Smooth muscle cell (in vitro differentiated cells): ENCODE measurements around the gene GANC. TPM values are rescaled to one million over a fixed set of nuclear protein-coding genes. Genes with fewer than 3 reads are reported as not detected.

Experiments used
- DNase-seq: peaks from one replicate; lab custom pipeline; 2025; ENCODE audit not compliant: unreplicated experiment; lab: John Stamatoyannopoulos, UW
- H2AFZ ChIP-seq: fragments of 200-600 bp; sonication (generic); 2 replicates; pipeline ENCODE4 v1.6.0; 2016; ENCODE audit warnings: antibody characterized with exemption, low read depth, mild to moderate bottlenecking
- H3F3A ChIP-seq: fragments of 200-600 bp; sonication (generic); 2 replicates; pipeline ENCODE4 v1.6.0; 2017; ENCODE audit warnings: antibody characterized with exemption, low read depth
- H3K27ac ChIP-seq: fragments of 200-600 bp; sonication (generic); 2 replicates; pipeline ENCODE4 v1.5.1; 2016; ENCODE audit warnings: low read depth, mild to moderate bottlenecking
- H3K27me3 ChIP-seq: fragments of 200-600 bp; sonication (generic); 2 replicates; pipeline ENCODE4 v1.6.1; 2016; ENCODE audit warnings: low read depth, mild to moderate bottlenecking
- H3K36me3 ChIP-seq: fragments of 200-600 bp; sonication (generic); 2 replicates; pipeline ENCODE4 v1.5.1; 2016; ENCODE audit warnings: low read depth
- H3K4me1 ChIP-seq: fragments of 200-600 bp; sonication (generic); 2 replicates; pipeline ENCODE4 v1.5.1; 2016; ENCODE audit warnings: low read depth
- H3K4me2 ChIP-seq: fragments of 200-600 bp; sonication (generic); 2 replicates; pipeline ENCODE4 v1.6.0; 2016; ENCODE audit warnings: mild to moderate bottlenecking
- H3K4me3 ChIP-seq: fragments of 200-600 bp; sonication (generic); 2 replicates; pipeline ENCODE4 v1.5.1; 2016; ENCODE audit warnings: mild to moderate bottlenecking
- H3K79me2 ChIP-seq: fragments of 200-600 bp; sonication (generic); 2 replicates; pipeline ENCODE4 v1.6.0; 2016; ENCODE audit warnings: low read depth, mild to moderate bottlenecking
- H3K9ac ChIP-seq: fragments of 200-600 bp; sonication (generic); 2 replicates; pipeline ENCODE4 v1.6.0; 2016; ENCODE audit warnings: low read depth
- H3K9me3 ChIP-seq: fragments of 200-600 bp; sonication (generic); replicated peaks from 2 replicates; pipeline ENCODE4 v1.5.1; 2016; ENCODE audit warnings: low read depth
- H4K20me1 ChIP-seq: fragments of 200-600 bp; sonication (generic); 2 replicates; pipeline ENCODE4 v1.6.0; 2016; ENCODE audit warnings: low read depth
- WGBS: methylation state at CpG from one replicate; pipeline ENCODE4 v1.1.7; 2016; ENCODE audit warnings: low lambda C conversion rate; 5-methylcytosine and 5-hydroxymethylcytosine counted together
- polyA plus RNA-seq: library from polyadenylated mRNA; unstranded; fragments of >200 nt; fragmentation: Nextera tagmentation; extraction: Ambion mirVana; gene quantifications from 2 replicates; pipeline ENCODE4 v1.2.1, GENCODE V29; 2016
- total RNA-seq: library from RNA; depleted of rRNA; stranded (reverse); fragments of >200 nt; gene quantifications from 2 replicates; pipeline ENCODE4 v1.2.3, GENCODE V29; 2014
- TF ChIP-seq, protein P1 (sequence below): fragments of 200-600 bp; sonication (generic); IDR thresholded peaks from 2 replicates; pipeline ENCODE4 v1.5.1; 2017; ENCODE audit warnings: borderline replicate concordance, mild to moderate bottlenecking, antibody characterized with exemption; ENCODE audit not compliant: insufficient read depth, poor library complexity, severe bottlenecking

Gene GANC
- total and polyA plus RNA-seq, 2 experiments from 2014 or later, result 12.6 to 13.1 TPM

DNA sequence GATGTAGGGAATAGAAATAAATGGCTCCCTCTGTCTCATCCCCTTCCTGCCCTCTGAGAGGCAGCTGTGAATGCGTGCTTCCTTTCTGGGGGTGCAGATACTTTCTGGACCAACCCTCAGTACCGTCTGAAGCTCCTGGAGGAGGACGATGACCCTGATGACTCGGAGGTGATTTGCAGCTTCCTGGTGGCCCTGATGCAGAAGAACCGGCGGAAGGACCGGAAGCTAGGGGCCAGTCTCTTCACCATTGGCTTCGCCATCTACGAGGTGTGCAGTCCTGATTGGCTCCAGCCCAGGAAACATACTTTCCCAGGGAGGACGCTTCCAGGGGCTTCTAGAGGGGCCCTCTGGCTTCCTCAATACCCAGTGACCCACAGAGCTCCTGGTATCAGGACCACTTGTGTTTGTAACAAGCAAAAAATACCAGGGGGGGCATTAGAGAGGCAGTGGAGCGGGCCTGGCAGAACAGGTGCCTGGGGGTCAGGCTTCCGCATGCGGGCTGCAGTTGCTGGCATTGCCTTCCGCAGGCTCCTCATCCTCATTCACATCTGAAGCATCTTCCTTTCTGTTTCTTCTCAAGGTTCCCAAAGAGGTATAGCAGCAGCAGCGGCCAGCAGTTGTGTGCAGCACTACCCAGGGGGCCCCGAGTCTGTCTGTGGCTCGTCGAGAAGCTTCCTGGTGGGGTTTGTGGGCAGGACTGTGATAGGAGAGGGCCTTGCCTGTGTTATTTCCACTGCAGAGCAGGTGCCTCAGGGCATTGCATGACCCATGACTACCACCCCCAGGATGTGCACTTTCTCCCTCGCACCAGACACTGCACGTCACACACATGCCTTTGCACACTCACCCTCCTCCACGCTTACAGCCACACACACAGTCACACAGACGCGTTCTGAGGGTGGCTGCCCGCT is 128.8 kb downstream of the GANC start:
- Histone ChIP-seq H3K36me3 (no peaks in the 10 kb centered on the region), H3K9ac (no peak overlapping the region), H2AFZ (no peak overlapping the region), H3K4me2 (no peak overlapping the region), H3F3A (no peaks in the 10 kb centered on the region), H3K4me3 (no peak overlapping the region), H3K4me1 (no peaks in the 10 kb centered on the region), H3K79me2 (no peaks in the 10 kb centered on the region), H3K27me3 (no peaks in the 10 kb centered on the region), H3K27ac (no peak overlapping the region), H4K20me1 (no peaks in the 10 kb centered on the region), H3K9me3 (no peaks in the 10 kb centered on the region)
- TF ChIP-seq, protein P1, sequence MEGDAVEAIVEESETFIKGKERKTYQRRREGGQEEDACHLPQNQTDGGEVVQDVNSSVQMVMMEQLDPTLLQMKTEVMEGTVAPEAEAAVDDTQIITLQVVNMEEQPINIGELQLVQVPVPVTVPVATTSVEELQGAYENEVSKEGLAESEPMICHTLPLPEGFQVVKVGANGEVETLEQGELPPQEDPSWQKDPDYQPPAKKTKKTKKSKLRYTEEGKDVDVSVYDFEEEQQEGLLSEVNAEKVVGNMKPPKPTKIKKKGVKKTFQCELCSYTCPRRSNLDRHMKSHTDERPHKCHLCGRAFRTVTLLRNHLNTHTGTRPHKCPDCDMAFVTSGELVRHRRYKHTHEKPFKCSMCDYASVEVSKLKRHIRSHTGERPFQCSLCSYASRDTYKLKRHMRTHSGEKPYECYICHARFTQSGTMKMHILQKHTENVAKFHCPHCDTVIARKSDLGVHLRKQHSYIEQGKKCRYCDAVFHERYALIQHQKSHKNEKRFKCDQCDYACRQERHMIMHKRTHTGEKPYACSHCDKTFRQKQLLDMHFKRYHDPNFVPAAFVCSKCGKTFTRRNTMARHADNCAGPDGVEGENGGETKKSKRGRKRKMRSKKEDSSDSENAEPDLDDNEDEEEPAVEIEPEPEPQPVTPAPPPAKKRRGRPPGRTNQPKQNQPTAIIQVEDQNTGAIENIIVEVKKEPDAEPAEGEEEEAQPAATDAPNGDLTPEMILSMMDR, result no peak
- 91% methylated on average over 24 of the region's 24 CpGs for WGBS
- no peak for DNase-seq

DNA sequence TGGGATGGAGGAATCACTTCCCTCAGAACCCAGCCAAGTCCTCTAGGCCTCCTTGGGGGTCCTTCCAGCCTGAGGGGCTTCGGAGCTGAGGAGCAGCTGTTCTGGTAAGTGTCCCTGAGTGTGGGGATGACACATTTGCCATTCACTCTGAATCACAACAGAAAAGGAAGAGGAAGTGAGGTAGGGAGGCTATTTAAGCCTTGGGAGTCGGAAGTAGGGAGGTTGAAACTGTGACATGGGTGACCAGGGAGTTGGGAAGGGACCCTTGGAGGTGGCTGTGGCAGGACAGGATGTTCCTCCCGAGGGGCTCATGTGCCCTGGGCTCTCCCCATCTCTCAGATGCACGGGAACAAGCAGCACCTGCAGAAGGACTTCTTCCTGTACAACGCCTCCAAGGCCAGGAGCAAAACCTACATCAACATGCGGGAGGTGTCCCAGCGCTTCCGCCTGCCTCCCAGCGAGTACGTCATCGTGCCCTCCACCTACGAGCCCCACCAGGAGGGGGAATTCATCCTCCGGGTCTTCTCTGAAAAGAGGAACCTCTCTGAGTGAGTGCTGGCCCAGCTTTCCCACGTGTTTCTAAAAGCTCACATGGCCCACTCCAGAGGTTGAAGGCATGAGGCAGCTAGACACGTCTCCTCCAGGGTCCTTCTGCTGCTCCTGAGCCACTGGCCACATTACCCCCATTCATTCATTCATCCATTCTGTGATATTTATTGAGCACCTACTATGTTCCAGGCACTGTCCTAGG is 129.6 kb downstream of the GANC start:
- Histone ChIP-seq H3K36me3 (no peaks in the 10 kb centered on the region), H3F3A (no peaks in the 10 kb centered on the region), H3K4me2 (no peak overlapping the region), H3K9me3 (no peaks in the 10 kb centered on the region), H2AFZ (no peak overlapping the region), H4K20me1 (no peaks in the 10 kb centered on the region), H3K9ac (no peak overlapping the region), H3K4me1 (no peaks in the 10 kb centered on the region), H3K27ac (no peak overlapping the region), H3K27me3 (no peaks in the 10 kb centered on the region), H3K79me2 (no peaks in the 10 kb centered on the region), H3K4me3 (no peak overlapping the region)
- no peak for DNase-seq
- 94% methylated on average over 15 of the region's 15 CpGs for WGBS
- TF ChIP-seq, protein P1, result no peak

DNA sequence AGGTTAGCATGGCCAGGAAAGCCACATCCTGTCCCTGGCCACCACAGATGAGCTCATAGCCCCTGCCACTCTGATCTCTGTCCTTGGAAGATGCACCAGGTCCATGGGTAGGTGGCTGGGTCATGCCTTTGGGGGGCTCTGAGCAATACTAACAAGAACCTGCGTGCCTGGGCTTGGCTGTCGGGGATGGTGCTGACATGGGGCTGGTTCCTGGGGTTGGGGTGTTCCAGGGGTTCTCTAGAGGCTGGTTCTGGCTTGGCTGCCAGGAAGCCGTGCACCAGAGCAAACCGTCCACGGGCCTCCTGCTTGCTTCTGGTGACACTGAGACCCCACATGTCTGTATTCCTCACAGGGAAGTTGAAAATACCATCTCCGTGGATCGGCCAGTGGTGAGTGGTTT is 130.4 kb downstream of the GANC start:
- H3K27ac ChIP-seq, result no peak overlapping the region
- no peaks in the 10 kb centered on the region for H3K27me3 ChIP-seq
- no peaks in the 10 kb centered on the region for H4K20me1 ChIP-seq
- TF ChIP-seq, protein P1, result no peak
- no peak overlapping the region for H3K9ac ChIP-seq
- no peak for DNase-seq
- no peaks in the 10 kb centered on the region for H3K9me3 ChIP-seq
- 97% methylated on average over 7 of the region's 7 CpGs for WGBS
- no peak overlapping the region for H3K4me2 ChIP-seq
- H3K4me1 ChIP-seq, result no peaks in the 10 kb centered on the region
- no peaks in the 10 kb centered on the region for H3F3A ChIP-seq
- H3K79me2 ChIP-seq, result no peaks in the 10 kb centered on the region
- H2AFZ ChIP-seq, result no peak overlapping the region
- H3K36me3 ChIP-seq, result no peaks in the 10 kb centered on the region
- H3K4me3 ChIP-seq, result no peak overlapping the region
